Measurements from ENCODE around the gene DMD. TPM values are rescaled to one million over a fixed set of nuclear protein-coding genes. Genes with fewer than 3 reads are reported as not detected.

The DMD gene
- total RNA-seq, 3 donors from 2014 or later (not counting 1 experiment from before 2014, with no cell fraction given): not detected

DNA sequence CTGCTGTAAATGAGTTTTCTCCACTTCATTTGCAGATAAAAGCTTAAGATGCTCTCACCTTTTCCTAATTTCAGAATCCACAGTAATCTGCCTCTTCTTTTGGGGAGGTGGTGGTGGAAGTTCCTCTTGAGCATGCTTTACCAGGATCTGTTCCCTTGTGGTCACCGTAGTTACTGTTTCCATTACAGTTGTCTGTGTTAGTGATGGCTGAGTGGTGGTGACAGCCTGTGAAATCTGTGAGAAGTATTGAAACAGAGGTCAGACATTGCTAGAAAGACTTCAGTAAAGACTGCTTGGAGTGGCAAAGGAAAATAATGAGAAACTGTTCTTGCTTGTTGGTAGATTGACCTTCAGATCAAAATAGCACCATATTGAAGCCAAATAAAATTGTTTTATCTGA, 666.2 kb downstream of the DMD start:
- no peaks in the 10 kb centered on the region for H3K9me3 ChIP-seq (ENCODE audit: control insufficient read depth, insufficient read depth, low read length)
- TF ChIP-seq CTCF (IDR thresholded peaks at IDR 0.05): no peak
- no peaks in the 10 kb centered on the region for H3K4me1 ChIP-seq (ENCODE audit: control insufficient read depth, insufficient read depth, low read length)
- Mint-ChIP-seq H3K9me3 (peaks cover 0 to 3% of the 10 kb centered on the region in 2 donors), H3K27me3 (ENCODE audit: low read depth in 2 of 2) (no peaks in the 10 kb centered on the region), H3K27ac (no peak overlapping the region), H3K4me1 (no peaks in the 10 kb centered on the region), H3K4me3 (no peak overlapping the region), H3K36me3 (no peaks in the 10 kb centered on the region)
- H3K27me3 ChIP-seq (ENCODE audit: control insufficient read depth, insufficient read depth, low read length): no peaks in the 10 kb centered on the region
- intact Hi-C loops (cut with micrococcal nuclease): no loop called here
- DNase-seq (no peak), ATAC-seq (no peak)
- H3K4me3 ChIP-seq (ENCODE audit: low read length): no peak overlapping the region
- no peak overlapping the region for H3K27ac ChIP-seq (ENCODE audit: low read length)
- no peaks in the 10 kb centered on the region for H3K36me3 ChIP-seq (ENCODE audit: control insufficient read depth, insufficient read depth, low read length)
- WGBS (ENCODE audit: insufficient coverage): 85% methylated on average over 1 of the region's 1 CpG

DNA sequence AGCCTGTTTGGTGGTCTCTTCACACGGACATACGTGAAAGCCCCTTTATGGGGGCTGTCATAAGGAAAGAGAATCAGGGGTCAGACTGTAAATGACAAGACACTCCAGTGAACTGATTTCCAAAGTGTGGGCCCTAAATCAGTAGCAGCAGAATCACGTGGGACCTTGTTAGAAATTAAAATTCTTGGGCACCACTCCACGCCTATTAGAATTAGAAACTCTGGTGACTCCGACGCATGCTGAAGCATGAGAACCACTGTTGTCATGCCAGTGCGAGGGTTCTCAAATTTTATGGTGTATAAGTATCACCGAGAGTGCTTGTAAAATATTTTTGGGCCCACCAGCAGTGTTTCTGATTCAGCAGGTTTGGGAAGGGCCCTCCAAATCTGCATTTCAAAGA, 672.8 kb downstream of the DMD start:
- no peak for TF ChIP-seq CTCF (IDR thresholded peaks at IDR 0.05)
- Histone ChIP-seq H3K9me3 (ENCODE audit: control insufficient read depth, insufficient read depth, low read length) (no peaks in the 10 kb centered on the region), H3K4me1 (ENCODE audit: control insufficient read depth, insufficient read depth, low read length) (no peaks in the 10 kb centered on the region), H3K4me3 (ENCODE audit: low read length) (no peak overlapping the region), H3K27me3 (ENCODE audit: control insufficient read depth, insufficient read depth, low read length) (no peaks in the 10 kb centered on the region), H3K27ac (ENCODE audit: low read length) (no peak overlapping the region), H3K36me3 (ENCODE audit: control insufficient read depth, insufficient read depth, low read length) (no peaks in the 10 kb centered on the region)
- Mint-ChIP-seq H3K4me3 (no peak overlapping the region), H3K27me3 (ENCODE audit: low read depth in 2 of 2) (no peaks in the 10 kb centered on the region), H3K9me3 (peaks cover 2 to 5% of the 10 kb centered on the region in 2 donors), H3K36me3 (no peaks in the 10 kb centered on the region), H3K27ac (no peak overlapping the region), H3K4me1 (no peaks in the 10 kb centered on the region)
- ATAC-seq (no peak), DNase-seq (no peak)
- intact Hi-C loops (cut with micrococcal nuclease): no loop called here
- 85% methylated on average over 7 of the region's 8 CpGs for WGBS (ENCODE audit: insufficient coverage)

DNA sequence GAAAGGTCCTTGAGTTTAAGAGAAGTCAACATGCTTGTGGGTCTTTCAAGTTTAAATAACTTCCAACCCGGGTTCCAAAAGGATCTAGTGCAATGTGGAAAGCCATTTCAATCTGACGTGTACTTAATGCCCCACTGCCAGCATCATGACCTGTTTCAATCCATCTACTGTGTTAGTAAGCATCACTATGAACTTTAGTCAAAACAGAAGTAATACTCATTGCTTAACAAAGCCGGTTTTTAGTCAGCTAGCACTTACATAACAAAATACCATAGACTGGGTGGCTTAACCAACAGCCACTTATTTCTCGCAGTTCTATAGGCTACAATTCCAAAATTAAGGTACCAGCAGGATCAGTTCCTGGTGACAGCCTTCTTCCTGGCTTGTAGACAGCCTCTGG, 677.5 kb downstream of the DMD start:
- intact Hi-C loops (cut with micrococcal nuclease): no loop called here
- Mint-ChIP-seq H3K4me1 (no peaks in the 10 kb centered on the region), H3K36me3 (no peaks in the 10 kb centered on the region)

More for the DNA sequence above, 677.5 kb downstream of the DMD start:
- Histone ChIP-seq H3K27me3 (ENCODE audit: control insufficient read depth, insufficient read depth, low read length) (no peaks in the 10 kb centered on the region), H3K4me3 (ENCODE audit: low read length) (no peak overlapping the region), H3K4me1 (ENCODE audit: control insufficient read depth, insufficient read depth, low read length) (no peaks in the 10 kb centered on the region), H3K9me3 (ENCODE audit: control insufficient read depth, insufficient read depth, low read length) (no peaks in the 10 kb centered on the region), H3K27ac (ENCODE audit: low read length) (no peak overlapping the region), H3K36me3 (ENCODE audit: control insufficient read depth, insufficient read depth, low read length) (no peaks in the 10 kb centered on the region)
- Mint-ChIP-seq H3K9me3 (peaks cover 2% of the 10 kb centered on the region in 2 donors), H3K27ac (no peak overlapping the region), H3K27me3 (ENCODE audit: low read depth in 2 of 2) (no peaks in the 10 kb centered on the region), H3K4me3 (no peak overlapping the region)
- ATAC-seq (no peak), DNase-seq (no peak)
- 77% methylated on average over 4 of the region's 4 CpGs for WGBS (ENCODE audit: insufficient coverage)
- no peak for TF ChIP-seq CTCF (IDR thresholded peaks at IDR 0.05)

Measured in natural killer cell (primary cell).